GM10847 (cell line): ENCODE data around the gene PRELID2.

Experiments used
- POLR2A ChIP-seq: IDR thresholded peaks from 2 replicates; pipeline ENCODE4 v1.6.1; 2011; ENCODE audit not compliant: insufficient read length; ENCODE audit errors: extremely low read depth

Gene PRELID2

DNA sequence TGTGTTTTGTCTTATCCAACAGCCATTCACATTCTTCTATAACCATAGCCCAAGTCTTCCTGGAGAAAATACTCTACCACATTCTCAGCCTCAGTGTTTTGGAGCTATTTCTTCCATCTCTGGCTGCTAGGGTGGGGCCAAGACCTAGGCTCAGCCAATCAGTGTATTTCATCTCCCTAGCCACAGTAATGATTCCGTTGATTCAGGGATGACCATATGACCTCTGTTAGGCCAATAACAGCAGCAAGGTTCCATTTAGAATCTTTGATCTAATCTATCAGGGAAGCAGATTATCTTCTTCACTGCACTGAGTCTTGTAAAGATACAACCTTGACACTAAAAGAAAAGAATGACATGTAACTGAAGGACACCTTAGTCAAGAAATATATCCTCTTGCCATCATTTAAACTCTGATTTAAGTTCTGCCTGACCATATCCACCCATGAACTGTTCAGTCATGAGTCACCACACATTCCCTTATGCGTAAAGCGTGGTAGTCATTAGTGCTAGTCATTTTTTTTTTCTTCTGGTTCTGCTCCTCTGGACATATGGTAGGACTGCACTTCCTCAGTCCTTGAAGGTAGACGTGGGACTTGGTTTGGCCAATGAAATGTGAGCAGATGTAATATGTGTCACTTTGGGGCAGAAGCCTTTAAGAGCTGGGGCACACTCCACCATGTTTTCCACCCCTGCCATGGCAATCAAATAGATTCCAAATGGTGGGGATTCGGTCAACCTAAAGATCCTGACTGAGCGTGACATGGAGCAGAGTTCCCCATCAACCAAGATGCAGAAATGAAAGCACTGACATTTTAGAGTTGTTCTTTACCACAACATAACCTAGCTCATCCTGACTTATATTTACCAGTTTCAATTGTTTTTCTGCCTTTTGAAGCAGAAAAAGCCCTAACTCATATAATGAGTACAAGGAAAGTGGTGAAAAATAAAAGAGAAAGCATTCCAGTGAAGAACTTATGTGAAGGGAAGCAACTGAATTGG, 12.7 kb upstream of the PRELID2 start:
- TF ChIP-seq POLR2A, result no peak

DNA sequence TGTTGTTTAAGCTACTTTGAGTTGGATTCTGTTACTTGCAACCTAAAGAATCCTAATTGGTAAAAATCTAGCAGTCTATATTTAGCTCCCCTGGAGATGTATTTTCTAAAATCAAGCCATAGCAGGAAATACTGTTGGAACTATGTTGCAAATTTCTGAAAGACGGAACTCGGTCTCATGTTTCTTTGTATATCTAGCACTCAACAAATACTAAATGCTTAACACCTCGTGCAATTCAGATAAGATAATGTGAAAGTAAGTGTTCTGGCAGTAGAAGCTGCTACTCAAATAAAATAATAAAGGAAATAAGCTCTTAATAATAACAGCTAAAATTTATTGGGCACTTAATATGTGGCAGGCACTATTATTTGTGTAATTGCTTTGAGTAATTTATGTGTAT, 10.9 kb upstream of the PRELID2 start:
- TF ChIP-seq POLR2A, result no peak

DNA sequence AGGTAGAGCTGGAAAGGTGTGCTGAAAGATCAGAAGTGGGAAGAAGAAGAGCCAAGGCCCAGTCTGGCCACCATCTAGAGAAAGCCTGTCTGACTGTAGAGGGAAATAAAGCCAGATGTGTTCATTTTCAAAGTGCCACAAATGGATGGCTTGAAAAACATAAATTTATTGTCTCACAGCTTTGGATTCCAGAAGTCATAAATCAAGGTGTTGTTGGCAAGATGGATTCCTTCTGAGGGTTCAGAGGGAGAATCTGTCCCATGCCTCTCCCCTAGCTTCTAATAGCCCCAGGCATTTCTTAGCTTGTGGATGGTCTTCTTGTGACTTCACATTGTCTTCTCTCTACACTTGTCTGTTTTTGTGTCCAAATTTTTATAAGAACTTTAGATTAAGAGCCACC, 6.2 kb upstream of the PRELID2 start:
- TF ChIP-seq POLR2A, result no peak

DNA sequence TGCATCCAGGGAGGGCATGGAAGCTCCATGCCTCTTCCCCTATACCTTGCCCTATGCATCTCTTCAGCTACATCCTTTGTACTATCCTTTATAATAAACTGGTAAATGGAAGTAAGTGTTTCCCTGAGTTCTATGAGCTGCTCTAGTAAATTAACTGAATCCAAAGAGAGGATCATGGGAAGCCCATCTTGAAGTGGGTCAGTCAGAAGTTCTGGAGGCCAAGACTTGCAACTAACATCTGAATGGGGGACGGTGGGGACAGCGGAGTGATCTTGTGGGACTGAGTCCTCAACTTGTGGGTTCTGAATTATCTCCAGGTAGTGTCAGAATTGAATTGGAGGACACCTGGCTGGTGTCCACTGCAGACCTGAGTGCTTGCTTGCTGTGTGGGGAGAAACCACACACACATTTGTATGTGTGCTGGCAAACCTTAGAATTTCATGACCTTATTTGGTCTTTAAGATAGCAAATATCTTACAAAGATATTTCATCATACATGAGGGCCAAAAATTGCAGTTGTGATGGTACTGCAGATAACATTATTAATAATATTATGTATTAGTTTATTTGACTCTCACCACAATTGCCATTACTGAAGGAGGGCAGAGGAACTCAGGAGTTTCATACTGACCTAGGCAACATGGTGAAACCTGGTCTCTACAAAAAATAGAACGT, 5.5 kb upstream of the PRELID2 start:
- no peak for TF ChIP-seq POLR2A

DNA sequence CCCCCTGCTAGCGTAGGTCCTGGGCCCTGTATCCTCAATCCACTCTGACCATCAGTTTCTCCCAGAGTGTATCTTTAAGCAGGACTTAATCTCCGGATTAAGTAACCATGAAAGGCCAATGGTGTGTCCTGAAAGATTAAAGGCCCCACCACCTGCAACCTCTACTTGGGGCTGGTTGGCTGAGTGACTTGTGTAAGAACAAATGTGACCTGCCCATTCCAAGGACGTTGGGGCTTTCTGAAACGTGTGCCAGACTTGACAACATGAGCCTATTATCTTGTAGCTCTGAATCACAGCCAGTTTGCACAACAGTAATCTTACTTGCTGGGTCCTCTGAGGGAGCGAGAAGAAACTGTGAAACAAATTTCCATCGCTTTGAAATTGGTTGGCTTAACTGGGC, 3.1 kb upstream of the PRELID2 start:
- no peak for TF ChIP-seq POLR2A

DNA sequence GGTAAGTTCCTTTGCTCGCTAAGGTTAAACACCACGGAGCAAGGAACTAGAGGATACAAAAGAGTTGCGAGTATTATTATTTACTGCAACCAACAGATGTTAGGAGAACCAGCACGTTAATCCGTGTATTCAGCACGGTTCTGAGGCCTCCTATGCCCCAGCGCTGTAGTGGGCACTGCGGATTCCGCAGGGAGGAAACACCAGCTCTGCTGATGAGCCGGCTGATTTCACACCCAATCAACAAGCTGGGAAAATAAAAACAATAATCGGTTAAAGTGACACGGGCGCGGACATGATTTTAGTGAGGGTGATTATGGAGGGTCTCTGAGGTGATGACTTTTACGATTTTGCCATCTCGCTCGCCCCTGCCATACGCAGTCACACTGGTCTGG, 702 bp upstream of the PRELID2 start:
- TF ChIP-seq POLR2A, result no peak

DNA sequence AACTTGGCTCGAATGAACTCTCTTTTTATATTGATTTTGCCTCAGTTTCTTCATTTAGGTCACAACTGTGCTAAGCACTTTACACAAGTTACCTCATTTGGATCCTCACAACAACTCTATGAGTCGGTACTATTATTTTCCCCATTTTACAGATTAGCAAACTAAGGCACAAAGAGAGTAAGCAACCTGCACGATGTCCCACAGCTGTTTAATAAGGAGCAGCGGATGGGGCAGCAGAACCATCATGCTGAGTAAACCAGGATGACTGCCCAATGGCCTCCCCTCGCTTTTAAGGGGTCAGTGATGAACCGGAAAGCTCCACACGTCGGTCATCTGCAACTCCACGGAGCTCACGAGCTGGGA, 607 bp downstream of the PRELID2 start:
- no peak for TF ChIP-seq POLR2A

DNA sequence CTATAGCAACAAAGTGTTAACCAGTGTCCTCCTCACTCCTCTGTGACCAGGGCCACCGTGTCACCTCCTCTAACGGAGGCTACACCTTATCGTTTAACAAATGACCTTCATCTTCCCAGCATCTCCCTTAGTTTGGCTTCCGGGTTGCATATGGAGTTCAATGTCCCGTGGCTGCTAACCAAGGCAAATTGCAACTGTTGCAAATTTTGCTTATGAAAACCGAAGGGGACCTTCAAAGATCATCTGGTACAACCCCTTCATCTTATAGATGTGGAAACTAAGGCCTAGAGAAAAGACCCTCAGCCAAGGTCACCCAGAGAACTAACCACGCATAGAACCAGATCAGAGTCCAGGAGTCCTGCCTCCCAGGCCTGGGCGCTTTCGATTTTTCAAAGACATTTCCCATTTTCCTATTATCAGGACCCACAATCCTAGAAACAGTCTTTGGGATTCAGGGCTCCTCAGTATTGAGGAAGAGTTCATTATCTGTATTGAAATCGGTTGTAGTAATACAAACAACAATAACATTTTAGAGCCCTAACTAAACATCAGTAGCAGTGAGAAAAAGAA, 1.4 kb downstream of the PRELID2 start:
- TF ChIP-seq POLR2A, result no peak

DNA sequence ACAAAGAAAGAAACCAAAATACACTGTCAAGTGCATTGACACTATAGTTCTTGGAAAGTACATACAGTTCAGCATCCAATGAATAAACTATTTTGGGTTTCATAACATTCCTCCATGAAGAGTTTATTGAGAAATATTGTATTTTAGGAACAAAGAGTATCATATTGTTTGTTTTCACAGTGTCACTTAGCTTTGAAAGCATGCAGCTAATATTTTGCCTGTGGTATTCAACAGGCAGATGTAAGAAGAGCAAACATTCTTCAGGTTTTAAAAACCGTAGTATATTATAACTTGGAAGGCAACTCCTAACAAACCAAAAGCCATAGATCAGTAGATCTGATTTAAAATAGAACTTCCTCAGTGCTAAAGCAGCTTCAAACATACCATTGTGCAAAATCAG, 4.5 kb downstream of the PRELID2 start:
- TF ChIP-seq POLR2A, result no peak

DNA sequence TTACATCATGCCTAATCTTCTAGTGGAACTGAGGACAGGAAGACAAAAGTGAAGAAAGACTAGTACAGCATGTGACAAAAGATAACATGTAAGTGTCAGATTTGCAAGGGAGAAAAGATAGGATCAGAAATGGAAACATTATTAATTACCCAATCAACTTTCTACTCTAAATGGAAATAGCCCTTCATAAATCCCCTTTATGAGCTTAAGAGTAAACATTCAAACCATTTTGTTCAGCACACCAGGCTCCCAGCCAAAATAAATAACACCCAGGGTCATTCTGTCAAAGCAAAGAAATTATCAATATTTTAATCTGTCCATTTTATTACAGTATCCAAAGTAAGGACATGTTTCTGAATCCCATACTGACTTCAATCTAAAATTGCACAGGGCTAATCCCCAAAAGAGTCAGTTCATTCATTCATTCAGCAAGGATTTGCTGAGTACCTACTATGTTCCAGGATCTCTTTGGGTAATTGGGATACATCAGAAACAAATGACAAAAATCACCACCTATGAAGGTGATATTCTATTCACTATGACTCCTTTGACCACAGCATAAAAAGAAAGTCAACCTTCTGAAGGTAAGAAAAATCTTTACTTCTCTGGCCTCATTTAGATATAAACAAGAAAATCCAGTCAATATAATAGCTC, 5.3 kb downstream of the PRELID2 start:
- TF ChIP-seq POLR2A, result no peak

DNA sequence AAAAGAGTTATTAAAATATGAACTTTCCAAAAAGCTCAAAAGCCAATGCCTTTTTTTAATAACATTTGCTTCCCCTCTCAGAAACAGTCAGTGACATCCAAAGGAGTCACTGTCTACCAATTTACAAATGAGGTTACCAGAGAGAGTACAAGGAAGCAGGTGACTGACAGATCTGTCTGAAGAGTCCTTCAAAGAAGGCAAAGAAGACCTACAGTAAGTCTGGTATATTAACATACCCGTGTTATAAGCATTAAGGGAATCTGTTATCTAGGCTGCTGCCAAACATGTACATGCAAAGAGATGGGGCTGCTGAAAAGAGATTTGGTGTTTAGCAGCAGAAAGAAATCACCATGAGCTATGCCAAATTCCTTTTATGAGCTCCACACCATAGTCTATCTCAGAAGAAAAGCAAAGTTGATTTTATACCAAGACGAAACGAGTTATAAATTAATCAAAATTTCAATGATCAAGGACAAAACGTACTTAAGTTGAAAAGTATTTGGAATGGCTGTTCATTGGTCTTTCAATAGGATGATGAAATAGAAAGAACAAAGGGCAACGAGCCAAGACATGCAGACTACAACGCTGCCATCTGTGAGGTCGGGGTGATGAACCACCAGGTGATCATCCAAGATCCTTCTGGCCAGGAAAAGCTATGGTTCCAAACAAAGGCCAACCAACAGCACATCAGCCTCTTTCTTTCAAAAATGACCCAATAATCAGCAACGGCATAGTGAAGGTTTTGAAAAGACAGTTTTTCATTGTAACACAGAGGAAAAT, 8.1 kb downstream of the PRELID2 start:
- no peak for TF ChIP-seq POLR2A

DNA sequence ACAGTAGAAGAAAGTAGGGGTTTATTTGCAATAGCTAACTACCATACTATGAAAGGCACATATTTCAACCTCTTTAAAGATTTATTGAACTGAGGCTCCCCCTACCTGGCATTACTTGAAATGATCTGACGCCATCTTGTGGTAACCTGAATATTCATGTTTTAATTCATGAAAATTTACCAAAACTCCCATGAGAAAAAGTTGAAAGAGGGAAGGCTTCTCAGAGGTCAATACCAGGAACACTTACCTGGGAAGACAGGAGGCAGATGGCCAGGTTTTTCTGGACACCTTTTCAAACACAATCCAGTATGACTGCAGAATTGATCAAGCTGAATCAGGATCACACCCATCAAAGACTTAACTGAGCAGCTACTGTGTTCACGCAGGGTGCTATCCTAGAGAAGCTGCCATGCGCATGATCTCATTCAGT, 9.4 kb downstream of the PRELID2 start:
- TF ChIP-seq POLR2A, result no peak

DNA sequence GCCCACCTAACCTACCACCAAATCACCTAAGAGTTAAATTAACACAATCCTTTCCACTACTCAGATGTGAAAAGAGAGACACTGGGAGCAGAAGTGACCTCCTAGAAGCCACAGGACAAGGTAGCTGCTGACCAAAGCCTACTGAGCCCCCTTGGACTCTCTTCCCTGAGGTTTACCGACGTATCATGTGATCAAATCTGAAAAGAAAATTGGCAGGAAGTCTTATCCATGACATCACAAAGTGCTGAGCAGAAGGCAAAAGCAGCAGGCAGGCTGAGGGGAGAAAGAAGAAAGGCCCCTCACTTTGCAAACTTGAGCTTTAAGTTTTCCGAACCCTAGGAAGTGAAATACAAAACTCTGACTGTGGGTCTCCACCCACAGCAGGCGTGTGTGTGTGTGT, 11.1 kb downstream of the PRELID2 start:
- TF ChIP-seq POLR2A, result no peak

DNA sequence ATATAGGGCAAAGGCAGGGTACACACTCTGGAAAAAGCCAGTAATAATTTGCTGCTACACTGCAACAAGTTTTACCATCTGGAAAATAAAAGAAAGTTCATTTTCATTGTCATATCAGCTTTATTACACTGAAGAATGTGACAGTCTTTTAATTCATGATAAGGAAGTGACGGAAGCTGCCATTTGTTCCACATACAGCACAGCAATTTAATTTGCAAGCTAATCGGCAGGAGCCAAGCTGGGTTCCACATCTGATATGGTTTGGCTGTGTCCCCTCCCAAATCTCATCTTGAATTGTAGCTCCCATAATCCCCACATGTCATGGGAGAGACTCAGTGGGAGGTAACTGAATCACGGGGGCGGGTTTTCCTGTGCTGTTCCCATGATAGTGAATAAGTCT, 16.5 kb downstream of the PRELID2 start:
- no peak for TF ChIP-seq POLR2A

DNA sequence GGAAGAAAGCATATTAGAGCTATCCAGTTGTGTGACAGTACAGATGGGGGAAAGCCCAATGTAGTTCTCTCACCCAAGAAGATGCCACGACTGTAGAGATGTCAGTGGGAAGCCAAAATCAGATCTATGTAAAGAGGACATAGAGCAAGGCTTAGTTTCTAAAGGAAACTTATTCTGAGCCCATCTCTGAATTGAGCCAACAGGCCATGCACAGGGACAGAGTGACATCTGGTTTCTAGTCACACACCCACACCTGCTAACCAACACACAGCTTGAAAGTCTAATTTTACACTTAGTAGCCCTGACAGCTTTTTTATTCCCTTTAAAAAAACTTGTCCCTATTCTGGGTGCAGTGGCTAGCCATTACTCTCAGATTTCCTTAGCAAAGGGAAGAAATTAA, 22.3 kb downstream of the PRELID2 start:
- no peak for TF ChIP-seq POLR2A

DNA sequence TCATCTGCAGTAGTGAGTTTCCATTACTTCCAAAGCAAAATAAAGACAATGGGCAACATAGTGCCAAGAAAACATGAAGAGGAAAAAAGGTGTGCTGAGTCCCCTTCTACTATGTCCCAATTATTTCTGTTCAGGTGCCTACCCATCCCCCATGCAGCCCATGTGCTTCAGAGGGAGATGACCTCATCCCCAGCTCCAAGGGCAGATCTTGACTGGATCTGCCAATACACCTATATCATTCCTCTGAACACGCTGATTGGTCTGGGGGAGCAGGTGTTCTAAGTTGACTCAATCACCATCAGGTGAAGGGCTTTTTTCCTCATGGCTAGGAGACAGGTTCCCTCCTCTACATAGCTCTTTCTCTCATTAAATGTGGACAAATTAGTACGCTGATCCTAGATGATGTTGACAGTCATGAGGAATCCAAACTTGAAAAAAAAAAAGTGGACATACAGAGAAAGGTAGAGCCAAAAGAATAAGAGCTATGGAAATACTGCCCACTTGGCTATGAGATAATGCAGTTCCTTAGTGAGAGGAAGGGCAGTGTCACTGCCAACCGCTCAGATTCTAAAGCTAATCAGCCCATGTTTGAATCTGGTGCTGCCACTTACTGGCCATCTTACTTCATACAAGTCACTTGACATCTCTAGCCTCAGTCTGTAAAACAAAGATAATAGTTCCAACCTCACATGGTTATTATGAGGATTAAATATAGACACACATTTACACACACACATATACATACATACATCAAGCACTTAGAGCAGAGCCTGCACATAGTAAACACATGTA, 23.1 kb downstream of the PRELID2 start:
- TF ChIP-seq POLR2A, result no peak
